ENCODE measurements around the gene DHX34.
"Not testable (repeated sequence)": the region's sequence is repeated elsewhere in the genome, so short reads cannot be mapped to it uniquely, and the experiment has no call there.

DHX34 gene

GRCh38 chr19:47390533-47391488 lies 41.7 kb downstream of the DHX34 start:
- no peak for DNase-seq (ENCODE audit: low spot score)

GRCh38 chr19:47391510-47392223 lies 42.6 kb downstream of the DHX34 start:
- DNase-seq (ENCODE audit: low spot score), result peak; percentile 59

- DNase-seq (ENCODE audit: low spot score), result no peak
These were observed 49.8 kb downstream of the DHX34 start for GRCh38 chr19:47398707-47399597.

- DNase-seq (ENCODE audit: low spot score), result no peak
These were observed 53.4 kb downstream of the DHX34 start for GRCh38 chr19:47402504-47402903.

GRCh38 chr19:47404334-47405196 lies 55.5 kb downstream of the DHX34 start:
- no peak for DNase-seq (ENCODE audit: low spot score)

- DNase-seq (ENCODE audit: low spot score), result no peak
These were observed 56.1 kb downstream of the DHX34 start for GRCh38 chr19:47405197-47405550.

GRCh38 chr19:47405854-47406417 lies 56.8 kb downstream of the DHX34 start:
- no peak for DNase-seq (ENCODE audit: low spot score)

- no peak for DNase-seq (ENCODE audit: low spot score)
These were observed 57.7 kb downstream of the DHX34 start for GRCh38 chr19:47406711-47407416.

GRCh38 chr19:47407417-47407774 lies 58.3 kb downstream of the DHX34 start:
- DNase-seq (ENCODE audit: low spot score), result no peak

- no peak for DNase-seq (ENCODE audit: low spot score)
These were observed 59.2 kb downstream of the DHX34 start for GRCh38 chr19:47408156-47408938.

- DNase-seq (ENCODE audit: low spot score), result no peak
These were observed 62.0 kb downstream of the DHX34 start for GRCh38 chr19:47411101-47411500.

- DNase-seq (ENCODE audit: low spot score), result not testable (repeated sequence)
These were observed 62.6 kb downstream of the DHX34 start for GRCh38 chr19:47411696-47412095.

GRCh38 chr19:47413941-47414340 lies 64.8 kb downstream of the DHX34 start:
- DNase-seq (ENCODE audit: low spot score), result no peak

- no peak for DNase-seq (ENCODE audit: low spot score)
These were observed 65.4 kb downstream of the DHX34 start for GRCh38 chr19:47414469-47414868.

- DNase-seq (ENCODE audit: low spot score), result no peak
These were observed 67.0 kb downstream of the DHX34 start for GRCh38 chr19:47415953-47416642.

- no peak for DNase-seq (ENCODE audit: low spot score)
These were observed 67.5 kb downstream of the DHX34 start for GRCh38 chr19:47416643-47416985.

- DNase-seq (ENCODE audit: low spot score), result no peak
These were observed 68.1 kb downstream of the DHX34 start for GRCh38 chr19:47417107-47417745.

All from kidney capillary endothelial cell (primary cell).